OCI-M2 (cell line): ENCODE results near the gene VIT.
"Not testable (repeated sequence)": the region's sequence is repeated elsewhere in the genome, so short reads cannot be mapped to it uniquely, and the experiment has no call there.

Experiments
- DNase-seq: peaks from one replicate; lab custom pipeline; 2025; ENCODE audit not compliant: unreplicated experiment; lab: John Stamatoyannopoulos, UW

VIT gene

GRCh38 chr2:36801088-36801487 is 104.6 kb downstream of the VIT start:
- no peak for DNase-seq

GRCh38 chr2:36802952-36803351 is 106.4 kb downstream of the VIT start:
- DNase-seq: no peak

- DNase-seq: no peak
These were observed 109.2 kb downstream of the VIT start for GRCh38 chr2:36805635-36806224.

GRCh38 chr2:36807223-36807886 is 110.8 kb downstream of the VIT start:
- DNase-seq: no peak

- DNase-seq: no peak
These were observed 112.0 kb downstream of the VIT start for GRCh38 chr2:36808386-36809068.

GRCh38 chr2:36809069-36809445 is 112.5 kb downstream of the VIT start:
- no peak for DNase-seq

GRCh38 chr2:36811071-36811470 is 114.6 kb downstream of the VIT start:
- DNase-seq: no peak

GRCh38 chr2:36812196-36812595 is 115.7 kb downstream of the VIT start:
- DNase-seq: no peak

GRCh38 chr2:36818542-36818941 is 122.0 kb downstream of the VIT start:
- no peak for DNase-seq

- DNase-seq: no peak
These were observed 122.7 kb downstream of the VIT start for GRCh38 chr2:36819095-36819711.

GRCh38 chr2:36820942-36821605 is 124.6 kb downstream of the VIT start:
- no peak for DNase-seq

GRCh38 chr2:36823862-36824261 is 127.4 kb downstream of the VIT start:
- DNase-seq: no peak

- no peak for DNase-seq
These were observed 127.8 kb downstream of the VIT start for GRCh38 chr2:36824273-36824672.

GRCh38 chr2:36824683-36825082 is 128.2 kb downstream of the VIT start:
- DNase-seq: not testable (repeated sequence)

GRCh38 chr2:36831185-36831584 is 134.7 kb downstream of the VIT start:
- DNase-seq: no peak

- no peak for DNase-seq
These were observed 137.7 kb downstream of the VIT start for GRCh38 chr2:36834203-36834602.

- DNase-seq: no peak
These were observed 138.4 kb downstream of the VIT start for GRCh38 chr2:36834731-36835524.

- no peak for DNase-seq
These were observed 143.6 kb downstream of the VIT start for GRCh38 chr2:36839976-36840617.

GRCh38 chr2:36843838-36844237 is 147.3 kb downstream of the VIT start:
- no peak for DNase-seq

- DNase-seq: no peak
These were observed 152.8 kb downstream of the VIT start for GRCh38 chr2:36849265-36849664.
